Measurements from ENCODE around the gene RAB28. TPM values are rescaled to one million over a fixed set of nuclear protein-coding genes. Genes with fewer than 3 reads are reported as not detected.

Gene RAB28
- total RNA-seq, 1 donor from 2014 or later = 67.3 TPM

DNA sequence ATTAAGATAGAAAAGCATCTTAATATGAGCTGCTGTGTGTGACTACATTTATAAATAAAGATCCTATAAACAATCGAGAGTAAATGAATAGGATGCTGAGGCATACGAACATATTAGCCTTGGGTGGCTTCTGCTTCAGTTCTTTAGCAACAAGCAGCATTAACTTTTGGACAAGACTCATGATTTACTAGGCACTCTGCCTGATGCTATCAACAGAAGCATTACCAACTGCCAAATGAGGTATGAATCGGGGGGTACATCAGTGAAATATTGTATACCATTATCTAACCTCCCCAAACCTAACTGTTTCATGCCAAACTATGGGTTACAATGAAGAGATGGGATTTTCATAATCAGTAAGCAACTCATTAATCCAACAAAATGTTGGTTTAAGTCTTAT is 113.1 kb downstream of the RAB28 start:
- no peak overlapping the region for H3K27ac Mint-ChIP-seq
- TF ChIP-seq, protein P1, sequence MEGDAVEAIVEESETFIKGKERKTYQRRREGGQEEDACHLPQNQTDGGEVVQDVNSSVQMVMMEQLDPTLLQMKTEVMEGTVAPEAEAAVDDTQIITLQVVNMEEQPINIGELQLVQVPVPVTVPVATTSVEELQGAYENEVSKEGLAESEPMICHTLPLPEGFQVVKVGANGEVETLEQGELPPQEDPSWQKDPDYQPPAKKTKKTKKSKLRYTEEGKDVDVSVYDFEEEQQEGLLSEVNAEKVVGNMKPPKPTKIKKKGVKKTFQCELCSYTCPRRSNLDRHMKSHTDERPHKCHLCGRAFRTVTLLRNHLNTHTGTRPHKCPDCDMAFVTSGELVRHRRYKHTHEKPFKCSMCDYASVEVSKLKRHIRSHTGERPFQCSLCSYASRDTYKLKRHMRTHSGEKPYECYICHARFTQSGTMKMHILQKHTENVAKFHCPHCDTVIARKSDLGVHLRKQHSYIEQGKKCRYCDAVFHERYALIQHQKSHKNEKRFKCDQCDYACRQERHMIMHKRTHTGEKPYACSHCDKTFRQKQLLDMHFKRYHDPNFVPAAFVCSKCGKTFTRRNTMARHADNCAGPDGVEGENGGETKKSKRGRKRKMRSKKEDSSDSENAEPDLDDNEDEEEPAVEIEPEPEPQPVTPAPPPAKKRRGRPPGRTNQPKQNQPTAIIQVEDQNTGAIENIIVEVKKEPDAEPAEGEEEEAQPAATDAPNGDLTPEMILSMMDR (IDR thresholded peaks at IDR 0.05) = no peak
- TF ChIP-seq EZH2 (IDR thresholded peaks at IDR 0.05) = no peak
- no peak for TF ChIP-seq EZH2phosphoT487 (IDR thresholded peaks at IDR 0.05)
- H2AFZ ChIP-seq (replicated peaks) = no peak overlapping the region
- no peak overlapping the region for H3K4me2 ChIP-seq
- H3K4me1 Mint-ChIP-seq = no peaks in the 10 kb centered on the region
- H3K27ac ChIP-seq = no peak overlapping the region
- no peaks in the 10 kb centered on the region for H3K79me2 ChIP-seq (ENCODE audit: low read depth)
- no peak overlapping the region for H3K9ac ChIP-seq
- H3K27me3 ChIP-seq = no peaks in the 10 kb centered on the region
- H4K20me1 ChIP-seq (ENCODE audit: low read depth) = no peaks in the 10 kb centered on the region
- peaks cover 2% of the 10 kb centered on the region for H3K27me3 Mint-ChIP-seq (ENCODE audit: insufficient read depth, low read depth)
- H3F3A ChIP-seq (ENCODE audit: low read depth) = no peaks in the 10 kb centered on the region
- no peak for DNase-seq (ENCODE audit: low spot score)
- no peaks in the 10 kb centered on the region for H3K9me3 ChIP-seq (ENCODE audit: low read depth)
- no peaks in the 10 kb centered on the region for H3K36me3 ChIP-seq
- H3K4me3 ChIP-seq = no peak overlapping the region
- H3K4me3 Mint-ChIP-seq = no peak overlapping the region
- H3K9me3 Mint-ChIP-seq = no peaks in the 10 kb centered on the region
- H3K4me1 ChIP-seq = no peaks in the 10 kb centered on the region
- peaks cover 6% of the 10 kb centered on the region for H3K36me3 Mint-ChIP-seq

DNA sequence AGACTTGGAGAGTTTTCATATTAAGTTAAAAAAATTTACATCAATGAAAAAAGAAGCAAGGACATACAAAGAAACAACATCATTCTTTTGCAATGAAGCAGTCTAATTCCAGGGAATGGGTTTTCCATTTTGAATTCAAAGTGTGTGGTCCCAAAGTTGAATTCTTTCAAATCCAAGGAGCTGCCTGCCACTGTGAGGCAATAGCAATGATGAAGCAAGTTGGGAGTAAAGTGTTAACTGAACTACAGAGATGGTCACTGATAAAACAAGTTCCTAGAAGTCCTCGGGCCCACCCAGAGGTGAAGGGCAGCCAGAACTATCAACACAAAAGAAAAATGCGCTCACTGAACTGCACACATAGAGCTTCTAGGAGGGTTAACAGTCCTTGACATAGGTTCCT is 115.9 kb downstream of the RAB28 start:
- Histone ChIP-seq H3F3A (ENCODE audit: low read depth) (no peaks in the 10 kb centered on the region), H3K9ac (no peak overlapping the region), H3K4me3 (no peak overlapping the region), H4K20me1 (ENCODE audit: low read depth) (no peaks in the 10 kb centered on the region), H3K4me2 (no peak overlapping the region), H3K79me2 (ENCODE audit: low read depth) (no peaks in the 10 kb centered on the region), H2AFZ (replicated peaks) (no peak overlapping the region), H3K4me1 (no peaks in the 10 kb centered on the region), H3K27me3 (no peaks in the 10 kb centered on the region), H3K9me3 (ENCODE audit: low read depth) (no peaks in the 10 kb centered on the region), H3K36me3 (no peaks in the 10 kb centered on the region), H3K27ac (no peak overlapping the region)
- no peak for DNase-seq (ENCODE audit: low spot score)
- no peak overlapping the region for H3K27ac Mint-ChIP-seq
- TF ChIP-seq EZH2phosphoT487 (IDR thresholded peaks at IDR 0.05) (no peak), EZH2 (IDR thresholded peaks at IDR 0.05) (no peak)
- TF ChIP-seq, protein P1 (IDR thresholded peaks at IDR 0.05) = no peak
- H3K9me3 Mint-ChIP-seq = no peaks in the 10 kb centered on the region
- H3K36me3 Mint-ChIP-seq = peaks cover 19% of the 10 kb centered on the region
- no peak overlapping the region for H3K4me3 Mint-ChIP-seq
- no peaks in the 10 kb centered on the region for H3K4me1 Mint-ChIP-seq
- H3K27me3 Mint-ChIP-seq (ENCODE audit: insufficient read depth, low read depth) = peaks cover 2% of the 10 kb centered on the region

DNA sequence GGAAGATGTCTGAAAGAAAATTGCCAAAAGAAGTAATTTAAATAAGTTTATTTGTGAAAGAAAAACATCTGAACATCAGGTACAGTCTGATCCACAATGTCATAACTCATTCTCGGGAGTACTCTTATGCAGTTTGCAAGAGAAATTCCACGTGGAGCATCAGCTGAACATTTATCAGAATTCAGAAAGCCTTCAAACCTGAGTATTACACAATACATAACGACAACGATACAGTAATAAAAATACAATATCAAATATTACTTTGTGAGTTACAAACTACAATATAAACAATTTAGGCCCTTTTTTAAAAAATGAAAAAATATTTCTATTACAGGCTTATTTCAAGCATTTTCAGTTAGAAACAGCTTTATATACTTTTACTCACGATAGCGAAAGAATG is 116.4 kb downstream of the RAB28 start:
- no peaks in the 10 kb centered on the region for H3K27me3 ChIP-seq
- H3K4me2 ChIP-seq = no peak overlapping the region
- H4K20me1 ChIP-seq (ENCODE audit: low read depth) = no peaks in the 10 kb centered on the region
- H3K27ac ChIP-seq = no peak overlapping the region
- H3K4me1 ChIP-seq = no peaks in the 10 kb centered on the region
- no peak overlapping the region for H2AFZ ChIP-seq (replicated peaks)
- DNase-seq (ENCODE audit: low spot score) = no peak
- H3K4me3 ChIP-seq = no peak overlapping the region
- H3K9ac ChIP-seq = no peak overlapping the region
- Mint-ChIP-seq H3K27ac (no peak overlapping the region), H3K27me3 (ENCODE audit: insufficient read depth, low read depth) (peaks cover 2% of the 10 kb centered on the region), H3K4me1 (no peaks in the 10 kb centered on the region), H3K36me3 (peaks cover 19% of the 10 kb centered on the region), H3K4me3 (no peak overlapping the region), H3K9me3 (no peaks in the 10 kb centered on the region)
- TF ChIP-seq EZH2phosphoT487 (IDR thresholded peaks at IDR 0.05) = no peak
- TF ChIP-seq, protein P1 (IDR thresholded peaks at IDR 0.05) = no peak
- no peak for TF ChIP-seq EZH2 (IDR thresholded peaks at IDR 0.05)
- no peaks in the 10 kb centered on the region for H3K79me2 ChIP-seq (ENCODE audit: low read depth)
- H3K36me3 ChIP-seq = no peaks in the 10 kb centered on the region
- H3F3A ChIP-seq (ENCODE audit: low read depth) = no peaks in the 10 kb centered on the region
- H3K9me3 ChIP-seq (ENCODE audit: low read depth) = no peaks in the 10 kb centered on the region
